ENCODE measurements around the gene AGAP1.

Gene AGAP1

GRCh38 chr2:235521844-235522243 is 28.0 kb downstream of the AGAP1 start:
- Histone ChIP-seq H3K4me3 (ENCODE audit: low read depth in 1 of 2, low read length in 2 of 2) (no peak overlapping the region), H3K27ac (ENCODE audit: low read length) (no peak overlapping the region), H3K4me1 (ENCODE audit: control insufficient read depth in 1 of 2, insufficient read depth in 2 of 2, low read length in 2 of 2) (peaks cover 6 to 9% of the 10 kb centered on the region in 2 donors), H3K9me3 (ENCODE audit: control insufficient read depth in 1 of 2, low read length in 2 of 2) (no peaks in the 10 kb centered on the region), H3K36me3 (ENCODE audit: control insufficient read depth in 1 of 2, insufficient read depth in 2 of 2, low read length in 2 of 2) (no peaks in the 10 kb centered on the region), H3K27me3 (ENCODE audit: low read depth, low read length) (no peaks in the 10 kb centered on the region)

DNA sequence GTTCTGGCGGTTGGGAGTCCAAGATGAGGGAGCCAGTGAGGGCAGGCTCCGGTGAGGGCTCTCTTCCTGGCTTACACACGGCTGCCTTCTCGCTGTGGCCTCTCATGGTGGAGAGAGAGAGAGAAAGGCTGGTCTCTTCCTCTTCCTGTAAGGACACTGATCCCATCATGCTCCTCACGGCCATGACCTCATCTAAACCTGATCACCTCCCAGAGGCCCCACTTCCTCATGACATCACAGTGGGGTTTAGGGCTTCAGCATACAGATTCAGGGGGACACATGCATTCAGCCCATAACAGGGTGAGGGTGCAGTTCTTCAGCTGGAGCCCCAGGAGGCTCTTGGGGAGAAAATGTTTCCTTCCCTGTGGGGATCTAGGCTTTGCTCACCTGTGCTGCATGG is 29.2 kb downstream of the AGAP1 start:
- Histone ChIP-seq H3K4me3 (ENCODE audit: low read depth in 1 of 2, low read length in 2 of 2) (no peak overlapping the region), H3K9me3 (ENCODE audit: control insufficient read depth in 1 of 2, low read length in 2 of 2) (no peaks in the 10 kb centered on the region), H3K27ac (ENCODE audit: low read length) (no peak overlapping the region), H3K4me1 (ENCODE audit: control insufficient read depth in 1 of 2, insufficient read depth in 2 of 2, low read length in 2 of 2) (peaks cover 5% of the 10 kb centered on the region in 2 donors), H3K36me3 (ENCODE audit: control insufficient read depth in 1 of 2, insufficient read depth in 2 of 2, low read length in 2 of 2) (no peaks in the 10 kb centered on the region), H3K27me3 (ENCODE audit: low read depth, low read length) (no peaks in the 10 kb centered on the region)

DNA sequence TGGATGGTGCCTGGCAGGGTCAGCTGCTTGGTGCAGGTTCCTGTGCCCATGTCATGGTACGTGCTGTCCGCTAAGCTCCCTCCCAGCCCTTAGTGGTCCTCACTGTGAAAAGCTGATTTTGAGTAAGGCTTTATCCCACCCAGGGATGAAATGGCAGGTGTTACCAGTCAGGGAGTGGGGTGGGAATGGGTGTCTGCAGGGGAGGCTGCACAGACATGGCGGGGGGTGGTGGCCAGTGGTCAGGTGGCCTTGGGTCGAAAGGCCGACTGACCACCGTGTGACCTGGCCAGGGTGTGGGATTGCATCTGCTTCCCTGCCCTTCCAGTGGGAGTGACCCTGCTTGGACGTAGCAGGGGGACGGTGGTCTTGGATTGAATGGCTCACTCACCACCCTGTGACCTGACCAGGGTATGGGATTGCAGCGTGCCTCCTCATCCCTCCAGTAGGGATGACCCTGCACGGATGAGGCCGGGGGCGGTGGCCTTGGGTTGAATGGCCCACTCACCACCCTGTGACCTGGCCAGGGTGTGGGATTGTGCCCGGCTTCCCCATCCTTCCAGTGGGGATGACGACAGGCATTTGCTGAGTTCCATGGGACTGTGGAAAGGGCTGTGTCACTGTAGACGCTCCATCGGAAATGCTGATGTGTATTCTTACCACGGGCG is 29.8 kb downstream of the AGAP1 start:
- Histone ChIP-seq H3K9me3 (ENCODE audit: control insufficient read depth in 1 of 2, low read length in 2 of 2) (no peaks in the 10 kb centered on the region), H3K27me3 (ENCODE audit: low read depth, low read length) (no peaks in the 10 kb centered on the region), H3K36me3 (ENCODE audit: control insufficient read depth in 1 of 2, insufficient read depth in 2 of 2, low read length in 2 of 2) (no peaks in the 10 kb centered on the region), H3K27ac (ENCODE audit: low read length) (no peak overlapping the region), H3K4me3 (ENCODE audit: low read depth in 1 of 2, low read length in 2 of 2) (no peak overlapping the region), H3K4me1 (ENCODE audit: control insufficient read depth in 1 of 2, insufficient read depth in 2 of 2, low read length in 2 of 2) (peaks cover 0 to 3% of the 10 kb centered on the region in 2 donors)

DNA sequence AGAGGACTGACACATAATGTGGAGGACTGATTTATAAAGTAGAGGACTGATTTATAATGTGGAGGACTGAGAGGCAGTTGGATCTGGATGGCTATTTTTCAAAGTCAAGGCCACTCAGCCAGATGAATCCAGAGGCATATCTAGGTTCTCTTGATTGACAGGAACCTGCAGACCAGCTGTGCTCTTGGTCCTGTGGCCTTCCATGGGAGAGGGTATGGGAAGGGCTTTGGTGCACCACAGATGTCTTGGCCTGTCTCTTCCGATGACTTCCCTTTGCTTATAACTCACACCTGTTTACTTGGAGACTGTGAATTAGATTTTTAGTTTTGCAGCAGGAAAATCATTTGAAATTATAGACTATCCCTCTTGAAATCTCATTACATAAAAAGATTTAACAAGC is 32.3 kb downstream of the AGAP1 start:
- Histone ChIP-seq H3K4me1 (ENCODE audit: control insufficient read depth in 1 of 2, insufficient read depth in 2 of 2, low read length in 2 of 2) (peaks cover 0 to 3% of the 10 kb centered on the region in 2 donors), H3K9me3 (ENCODE audit: control insufficient read depth in 1 of 2, low read length in 2 of 2) (peaks cover 0 to 4% of the 10 kb centered on the region in 2 donors), H3K27ac (ENCODE audit: low read length) (no peak overlapping the region), H3K27me3 (ENCODE audit: low read depth, low read length) (no peaks in the 10 kb centered on the region), H3K36me3 (ENCODE audit: control insufficient read depth in 1 of 2, insufficient read depth in 2 of 2, low read length in 2 of 2) (no peaks in the 10 kb centered on the region), H3K4me3 (ENCODE audit: low read depth in 1 of 2, low read length in 2 of 2) (no peak overlapping the region)

- no peaks in the 10 kb centered on the region for H3K36me3 ChIP-seq (ENCODE audit: control insufficient read depth in 1 of 2, insufficient read depth in 2 of 2, low read length in 2 of 2)
- H3K4me3 ChIP-seq (ENCODE audit: low read depth in 1 of 2, low read length in 2 of 2): no peak overlapping the region
- H3K4me1 ChIP-seq (ENCODE audit: control insufficient read depth in 1 of 2, insufficient read depth in 2 of 2, low read length in 2 of 2): peaks cover 0 to 3% of the 10 kb centered on the region in 2 donors
- H3K27me3 ChIP-seq (ENCODE audit: low read depth, low read length): no peaks in the 10 kb centered on the region
- peaks cover 0 to 4% of the 10 kb centered on the region in 2 donors for H3K9me3 ChIP-seq (ENCODE audit: control insufficient read depth in 1 of 2, low read length in 2 of 2)
- H3K27ac ChIP-seq (ENCODE audit: low read length): no peak overlapping the region
Observed at GRCh38 chr2:235527806-235528469, 34.1 kb downstream of the AGAP1 start.

- Histone ChIP-seq H3K36me3 (ENCODE audit: control insufficient read depth in 1 of 2, insufficient read depth in 2 of 2, low read length in 2 of 2) (no peaks in the 10 kb centered on the region), H3K4me1 (ENCODE audit: control insufficient read depth in 1 of 2, insufficient read depth in 2 of 2, low read length in 2 of 2) (peaks cover 0 to 3% of the 10 kb centered on the region in 2 donors), H3K9me3 (ENCODE audit: control insufficient read depth in 1 of 2, low read length in 2 of 2) (peaks cover 0 to 4% of the 10 kb centered on the region in 2 donors), H3K27ac (ENCODE audit: low read length) (no peak overlapping the region), H3K4me3 (ENCODE audit: low read depth in 1 of 2, low read length in 2 of 2) (no peak overlapping the region), H3K27me3 (ENCODE audit: low read depth, low read length) (no peaks in the 10 kb centered on the region)
Observed at GRCh38 chr2:235529621-235530020, 35.8 kb downstream of the AGAP1 start.

- no peak overlapping the region for H3K27ac ChIP-seq (ENCODE audit: low read length)
- no peaks in the 10 kb centered on the region for H3K36me3 ChIP-seq (ENCODE audit: control insufficient read depth in 1 of 2, insufficient read depth in 2 of 2, low read length in 2 of 2)
- no peaks in the 10 kb centered on the region for H3K27me3 ChIP-seq (ENCODE audit: low read depth, low read length)
- H3K4me1 ChIP-seq (ENCODE audit: control insufficient read depth in 1 of 2, insufficient read depth in 2 of 2, low read length in 2 of 2): peaks cover 0 to 3% of the 10 kb centered on the region in 2 donors
- H3K4me3 ChIP-seq (ENCODE audit: low read depth in 1 of 2, low read length in 2 of 2): no peak overlapping the region
- peaks cover 0 to 4% of the 10 kb centered on the region in 2 donors for H3K9me3 ChIP-seq (ENCODE audit: control insufficient read depth in 1 of 2, low read length in 2 of 2)
Observed at GRCh38 chr2:235530735-235531134, 36.9 kb downstream of the AGAP1 start.

- Histone ChIP-seq H3K27ac (ENCODE audit: low read length) (no peak overlapping the region), H3K9me3 (ENCODE audit: control insufficient read depth in 1 of 2, low read length in 2 of 2) (peaks cover 0 to 4% of the 10 kb centered on the region in 2 donors), H3K27me3 (ENCODE audit: low read depth, low read length) (no peaks in the 10 kb centered on the region), H3K4me1 (ENCODE audit: control insufficient read depth in 1 of 2, insufficient read depth in 2 of 2, low read length in 2 of 2) (peaks cover 0 to 3% of the 10 kb centered on the region in 2 donors), H3K4me3 (ENCODE audit: low read depth in 1 of 2, low read length in 2 of 2) (no peak overlapping the region), H3K36me3 (ENCODE audit: control insufficient read depth in 1 of 2, insufficient read depth in 2 of 2, low read length in 2 of 2) (no peaks in the 10 kb centered on the region)
Observed at GRCh38 chr2:235532307-235532706, 38.5 kb downstream of the AGAP1 start.

DNA sequence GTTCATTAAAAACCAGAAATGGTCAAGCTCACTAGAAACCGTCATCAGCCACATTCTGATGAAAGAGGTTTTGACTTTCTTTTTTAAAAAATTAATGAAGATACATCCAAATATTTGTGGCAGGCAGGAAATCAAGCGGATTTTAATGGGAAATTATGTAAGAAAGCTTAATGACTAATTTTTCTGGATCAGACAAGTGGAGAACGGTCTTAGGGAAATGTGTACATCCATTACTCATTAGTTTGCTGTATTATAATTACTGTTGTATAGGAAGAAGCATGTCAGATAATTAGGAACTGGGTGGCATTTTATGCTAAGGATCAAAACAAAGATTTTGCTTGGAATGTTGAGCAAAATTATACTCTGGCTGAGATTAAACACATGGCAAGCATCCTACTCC is 39.4 kb downstream of the AGAP1 start:
- H3K36me3 ChIP-seq (ENCODE audit: control insufficient read depth in 1 of 2, insufficient read depth in 2 of 2, low read length in 2 of 2): no peaks in the 10 kb centered on the region

GRCh38 chr2:235533616-235534385 is 40.0 kb downstream of the AGAP1 start:
- Histone ChIP-seq H3K27ac (ENCODE audit: low read length) (no peak overlapping the region), H3K36me3 (ENCODE audit: control insufficient read depth in 1 of 2, insufficient read depth in 2 of 2, low read length in 2 of 2) (no peaks in the 10 kb centered on the region), H3K4me3 (ENCODE audit: low read depth in 1 of 2, low read length in 2 of 2) (no peak overlapping the region), H3K9me3 (ENCODE audit: control insufficient read depth in 1 of 2, low read length in 2 of 2) (peaks cover 0 to 4% of the 10 kb centered on the region in 2 donors), H3K4me1 (ENCODE audit: control insufficient read depth in 1 of 2, insufficient read depth in 2 of 2, low read length in 2 of 2) (no peaks in the 10 kb centered on the region), H3K27me3 (ENCODE audit: low read depth, low read length) (no peaks in the 10 kb centered on the region)

More for the DNA sequence above, 39.4 kb downstream of the AGAP1 start:
- Histone ChIP-seq H3K27me3 (ENCODE audit: low read depth, low read length) (no peaks in the 10 kb centered on the region), H3K9me3 (ENCODE audit: control insufficient read depth in 1 of 2, low read length in 2 of 2) (peaks cover 0 to 4% of the 10 kb centered on the region in 2 donors), H3K4me3 (ENCODE audit: low read depth in 1 of 2, low read length in 2 of 2) (no peak overlapping the region), H3K27ac (ENCODE audit: low read length) (no peak overlapping the region), H3K4me1 (ENCODE audit: control insufficient read depth in 1 of 2, insufficient read depth in 2 of 2, low read length in 2 of 2) (peaks cover 0 to 3% of the 10 kb centered on the region in 2 donors)

GRCh38 chr2:235534678-235535422 is 41.0 kb downstream of the AGAP1 start:
- H3K9me3 ChIP-seq (ENCODE audit: control insufficient read depth in 1 of 2, low read length in 2 of 2): peaks cover 0 to 4% of the 10 kb centered on the region in 2 donors
- no peak overlapping the region for H3K4me3 ChIP-seq (ENCODE audit: low read depth in 1 of 2, low read length in 2 of 2)
- H3K4me1 ChIP-seq (ENCODE audit: control insufficient read depth in 1 of 2, insufficient read depth in 2 of 2, low read length in 2 of 2): no peaks in the 10 kb centered on the region
- H3K36me3 ChIP-seq (ENCODE audit: control insufficient read depth in 1 of 2, insufficient read depth in 2 of 2, low read length in 2 of 2): no peaks in the 10 kb centered on the region
- H3K27ac ChIP-seq (ENCODE audit: low read length): no peak overlapping the region
- H3K27me3 ChIP-seq (ENCODE audit: low read depth, low read length): no peaks in the 10 kb centered on the region

Measured in muscle layer of duodenum (tissue), 2 donors.